ENCODE measurements around the gene TSPAN4. TPM values are rescaled to one million over a fixed set of nuclear protein-coding genes. Genes with fewer than 3 reads are reported as not detected.

TSPAN4 gene
- total RNA-seq, 1 experiment from 2014 or later: 50.3 TPM

GRCh38 chr11:829176-829846 is 13.3 kb upstream of the TSPAN4 start:
- H3K9ac ChIP-seq (ENCODE audit: low read length): no peak overlapping the region
- no peaks in the 10 kb centered on the region for H3K27me3 ChIP-seq (ENCODE audit: insufficient read depth, low read length)
- POLR2A ChIA-PET: interaction anchor here (2.3 kb wide), 1 partner anchor 10 kb away, joined by 16 read pairs; the partner anchor contains the start of gene PNPLA2
- H3K4me3 ChIP-seq (replicated peaks in 1 of 2; ENCODE audit: low read depth in 1 of 2, low read length in 2 of 2): no peak overlapping the region
- peaks cover 2% of the 10 kb centered on the region; the same call in 1 of the 2 replicates for H4K20me1 ChIP-seq (ENCODE audit: insufficient read depth)
- H3K4me1 ChIP-seq (ENCODE audit: control insufficient read depth in 1 of 2, insufficient read depth in 2 of 2, low read length in 2 of 2): peaks cover 34 to 57% of the 10 kb centered on the region in 2 experiments
- no peaks in the 10 kb centered on the region for H3K9me2 ChIP-seq (ENCODE audit: insufficient read depth)
- no peak overlapping the region for H2AFZ ChIP-seq (ENCODE audit: low read depth, low read length, poor library complexity, severe bottlenecking)
- DNase-seq (ENCODE audit: low read depth, low spot score) (no peak), ATAC-seq (no peak)
- BruUV-seq (replicated peaks): no TSS peak
- intact Hi-C loops (cut with micrococcal nuclease): no loop called here
- RAD21 ChIA-PET (ENCODE audit: low non-redundant PET in 1 of 2, low total read pairs in 2 of 2, uncharacterized antibody in 2 of 2, unreplicated experiment in 2 of 2): no interaction called here
- H3K79me2 ChIP-seq (ENCODE audit: insufficient read depth, low read length): peaks cover 22% of the 10 kb centered on the region
- no peak for TF ChIP-seq SRF (IDR thresholded peaks at IDR 0.05; ENCODE audit: low read depth)
- no peak for TF ChIP-seq REST (IDR thresholded peaks at IDR 0.05; ENCODE audit: low read depth)
- no peak for TF ChIP-seq CBX3 (IDR thresholded peaks at IDR 0.05; ENCODE audit: low read depth)
- TF ChIP-seq ZNF274 (IDR thresholded peaks at IDR 0.05; ENCODE audit: low read depth, low read length): no peak
- no peak for TF ChIP-seq FOSL1 (IDR thresholded peaks at IDR 0.05; ENCODE audit: low read depth)
- TF ChIP-seq TCF7L2 (IDR thresholded peaks at IDR 0.05; ENCODE audit: borderline replicate concordance, extremely low read depth, insufficient read depth, insufficient read length): no peak
- no peak for TF ChIP-seq RAD21 (IDR thresholded peaks at IDR 0.05; ENCODE audit: low read depth)
- no peak for TF ChIP-seq SIN3A (IDR thresholded peaks at IDR 0.05; ENCODE audit: low read depth)
- no peak for TF ChIP-seq SP1 (IDR thresholded peaks at IDR 0.05; ENCODE audit: low read depth)
- TF ChIP-seq ZBTB33 (IDR thresholded peaks at IDR 0.05; ENCODE audit: extremely low read depth, insufficient replicate concordance, low read length): no peak
- no peak for TF ChIP-seq JUND (IDR thresholded peaks at IDR 0.05)
- TF ChIP-seq CEBPB (IDR thresholded peaks at IDR 0.05; ENCODE audit: low read depth): no peak
- no peak for TF ChIP-seq MAX (IDR thresholded peaks at IDR 0.05)
- no peak for TF ChIP-seq POLR2AphosphoS5 (IDR thresholded peaks at IDR 0.05; ENCODE audit: low read depth, low read length)
- TF ChIP-seq YY1 (IDR thresholded peaks at IDR 0.05; ENCODE audit: extremely low read depth, insufficient replicate concordance, low read depth, low read length): no peak
- no peak for TF ChIP-seq ATF3 (IDR thresholded peaks at IDR 0.05)
- no peak for TF ChIP-seq CTCF (IDR thresholded peaks at IDR 0.05 in 2 of 3, conservative IDR thresholded peaks at IDR 0.05 in 1 of 3; ENCODE audit: borderline replicate concordance in 1 of 3, insufficient read depth in 1 of 3, low read depth in 2 of 3, low read length in 2 of 3)
- no peak for TF ChIP-seq POLR2A (IDR thresholded peaks at IDR 0.05; ENCODE audit: borderline replicate concordance, extremely low read depth, insufficient read depth, insufficient read length)
- TF ChIP-seq EZH2 (IDR thresholded peaks at IDR 0.05): no peak
- CTCF ChIA-PET: no interaction called here
- H3K36me3 ChIP-seq (ENCODE audit: control insufficient read depth in 1 of 2, insufficient read depth in 2 of 2, low read length in 2 of 2): no peaks in the 10 kb centered on the region
- no peak overlapping the region for H3K4me2 ChIP-seq (ENCODE audit: low read length)
- peak overlapping the region; percentile 22; the same call in 1 of the 2 replicates for H3K27ac ChIP-seq (ENCODE audit: low read depth, low read length)
- no peaks in the 10 kb centered on the region for H3K9me3 ChIP-seq (ENCODE audit: control insufficient read depth in 1 of 2, insufficient read depth in 1 of 2, low read depth in 1 of 2, low read length in 2 of 2)

Data from HCT116 (cell line).